Middle frontal gyrus (tissue), 1 donor: ENCODE measurements around the gene CAPN15.
"Not testable (repeated sequence)": the region's sequence is repeated elsewhere in the genome, so short reads cannot be mapped to it uniquely, and the experiment has no call there.

Experiments used
- DNase-seq: peaks from one replicate; pipeline ENCODE4 v3.0.0-alpha.2; 2015; ENCODE audit warnings: low spot score; ENCODE audit errors: extremely low spot score

CAPN15 gene

DNA sequence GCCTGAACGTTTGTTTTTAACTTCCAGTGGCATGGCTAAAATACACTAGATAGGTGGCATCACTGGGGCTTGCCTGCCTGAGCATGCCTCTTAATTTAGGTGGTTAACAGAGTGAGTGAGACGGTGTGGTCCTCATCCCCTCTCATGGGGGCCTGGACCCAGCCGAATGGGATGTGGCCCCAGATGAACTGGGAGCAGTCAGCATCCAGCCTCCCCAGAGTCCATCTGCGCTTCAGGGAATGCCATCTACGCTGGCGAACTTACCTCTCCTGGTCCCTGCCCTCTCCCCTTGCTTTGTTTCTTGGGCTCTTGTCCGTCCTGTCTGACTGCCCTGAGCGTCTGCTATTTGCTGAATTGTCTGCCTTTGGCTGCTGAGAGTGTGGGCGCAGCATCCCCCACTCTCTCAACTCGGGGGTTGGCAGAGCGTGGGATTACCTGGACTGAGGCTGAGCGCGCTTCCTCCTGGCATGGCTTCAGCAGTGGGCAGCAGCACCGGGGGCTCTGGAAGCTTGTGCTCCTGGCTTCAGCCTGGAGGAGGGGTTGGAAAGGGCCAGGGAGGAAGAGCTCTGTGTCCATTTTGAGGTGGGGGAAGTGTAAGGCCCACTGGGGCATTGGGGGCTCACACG lies 64.5 kb downstream of the CAPN15 start:
- no peak for DNase-seq

DNA sequence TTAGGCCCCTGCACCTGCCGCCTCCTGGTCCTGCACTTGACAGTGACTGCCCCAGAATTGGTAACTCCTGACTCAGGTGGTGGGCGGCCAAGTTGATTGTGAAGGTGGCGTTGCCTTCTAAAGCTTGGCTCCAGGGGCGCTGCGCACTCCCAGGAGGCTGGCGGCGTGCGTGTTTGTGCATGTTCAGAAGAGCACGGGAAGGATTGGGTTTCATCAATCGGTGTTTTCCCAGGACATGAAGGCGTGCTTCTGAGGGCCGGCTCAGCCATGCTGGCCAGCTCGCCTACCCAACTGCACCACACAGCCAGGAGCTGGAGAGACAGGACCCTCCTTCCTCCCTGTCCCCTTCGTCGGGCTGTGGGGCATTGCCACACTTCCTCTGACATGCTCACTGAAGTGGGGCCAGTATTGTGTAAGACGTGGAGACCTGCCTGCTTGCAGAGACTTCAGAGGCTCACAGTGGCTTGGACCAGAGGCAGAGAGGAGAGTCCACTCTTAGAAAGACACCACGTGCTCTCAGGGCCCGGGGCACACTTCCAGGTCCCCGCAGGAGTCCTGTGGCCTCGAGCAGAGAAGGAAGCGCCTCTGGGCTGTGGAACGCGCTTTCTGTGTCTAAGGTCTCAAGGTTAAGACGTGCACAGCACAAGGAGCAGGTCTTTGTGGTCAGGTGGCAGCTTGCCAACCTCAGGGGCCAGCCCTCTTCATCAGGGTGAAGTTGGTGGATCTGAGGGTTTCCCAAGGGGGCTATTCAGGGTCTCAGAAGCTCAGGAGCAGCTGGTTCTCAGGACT lies 65.2 kb downstream of the CAPN15 start:
- no peak for DNase-seq

DNA sequence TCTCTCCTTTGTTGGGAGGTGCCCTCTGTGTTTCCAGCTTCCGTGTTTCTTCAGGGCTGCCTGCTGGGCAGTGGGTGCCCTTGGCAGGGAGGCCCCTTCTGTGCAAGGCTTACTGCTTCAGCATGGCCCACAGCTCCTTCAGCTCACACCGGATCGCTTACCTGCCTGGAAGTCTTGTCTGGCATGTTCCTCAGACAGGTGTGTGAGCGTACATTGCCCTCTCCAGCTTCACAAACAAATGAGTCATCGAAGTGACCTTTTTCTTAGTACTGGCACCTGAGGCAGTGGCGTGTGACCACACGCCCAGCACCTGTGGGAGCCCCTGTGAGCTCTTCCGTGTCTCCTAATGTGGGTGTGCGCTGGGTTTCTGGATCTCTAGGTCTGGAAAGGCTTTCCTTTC lies 65.9 kb downstream of the CAPN15 start:
- DNase-seq: no peak

GRCh38 chr16:593807-594206 lies 66.3 kb downstream of the CAPN15 start:
- DNase-seq: no peak

GRCh38 chr16:595094-595528 lies 67.6 kb downstream of the CAPN15 start:
- DNase-seq: no peak

- DNase-seq: peak; percentile 57
These were observed 68.6 kb downstream of the CAPN15 start for GRCh38 chr16:595942-596735.

DNA sequence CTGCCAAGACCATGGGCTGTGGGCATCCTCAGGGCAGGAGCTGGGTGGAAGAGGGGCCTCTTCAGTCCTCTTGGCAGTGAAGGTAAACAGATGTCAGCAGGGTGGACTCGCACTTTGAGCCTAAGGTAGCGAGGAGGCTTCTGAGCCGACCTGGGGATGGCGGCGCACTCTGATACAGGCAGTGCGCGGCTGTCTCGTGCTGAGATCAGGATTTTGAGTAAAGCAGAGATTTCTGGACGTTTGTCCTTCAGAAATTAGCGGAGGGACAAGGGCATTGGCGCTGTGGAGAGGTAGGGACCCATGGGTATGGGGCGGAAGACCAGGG lies 69.2 kb downstream of the CAPN15 start:
- DNase-seq: no peak

- DNase-seq: not testable (repeated sequence)
These were observed 70.1 kb downstream of the CAPN15 start for GRCh38 chr16:597655-598054.

- no peak for DNase-seq
These were observed 71.6 kb downstream of the CAPN15 start for GRCh38 chr16:598823-599739.

GRCh38 chr16:600781-601180 lies 73.3 kb downstream of the CAPN15 start:
- no peak for DNase-seq

GRCh38 chr16:603933-604332 lies 76.4 kb downstream of the CAPN15 start:
- no peak for DNase-seq
